ENCODE measurements around the gene PRPF39. TPM values are rescaled to one million over a fixed set of nuclear protein-coding genes. Genes with fewer than 3 reads are reported as not detected.

Gene PRPF39
- total and polyA plus RNA-seq, 2 of the 13 experiments (the other 11 are each of a cell fraction or from before 2014, with no cell fraction given): 44.2 to 65.0 TPM

GRCh38 chr14:45134051-45134958 lies 50.4 kb downstream of the PRPF39 start, which contains the start of gene FKBP3 (continued):
- TF ChIP-seq ZFP91 (CRISPR knock-in tag; IDR thresholded peaks at IDR 0.05; ENCODE audit: borderline replicate concordance): peak; percentile 85; the same call in 1 of the 2 replicates
- TF ChIP-seq ZNF567 (CRISPR knock-in tag; IDR thresholded peaks at IDR 0.05; ENCODE audit: borderline replicate concordance): no peak
- no peak for TF ChIP-seq ZNF83 (CRISPR knock-in tag; IDR thresholded peaks at IDR 0.05; ENCODE audit: borderline replicate concordance)
- TF ChIP-seq FOSL2 (CRISPR knock-in tag; IDR thresholded peaks at IDR 0.05): no peak
- no peak for TF ChIP-seq ZNF577 (CRISPR knock-in tag; IDR thresholded peaks at IDR 0.05; ENCODE audit: borderline replicate concordance, low read depth)
- TF ChIP-seq MIER3 (CRISPR knock-in tag; IDR thresholded peaks at IDR 0.05; ENCODE audit: borderline replicate concordance): 0 out of 2 replicates have a peak, but pooled peaks have one; percentile 23
- TF ChIP-seq ATF5 (CRISPR knock-in tag; IDR thresholded peaks at IDR 0.05; ENCODE audit: low read depth): peak; percentile 65; the same call in 1 of the 2 replicates
- TF ChIP-seq AGO1 (IDR thresholded peaks at IDR 0.05; ENCODE audit: low read depth, low read length, poor library complexity, severe bottlenecking): peak; percentile 40
- TF ChIP-seq BHLHE40 (IDR thresholded peaks at IDR 0.05; ENCODE audit: low read length): peak; percentile 93
- TF ChIP-seq MAFG (CRISPR knock-in tag; IDR thresholded peaks at IDR 0.05): no peak
- TF ChIP-seq ZNF878 (CRISPR knock-in tag; IDR thresholded peaks at IDR 0.05): peak; percentile 27; the same call in 1 of the 2 replicates
- no peak for TF ChIP-seq GMEB2 (CRISPR knock-in tag; IDR thresholded peaks at IDR 0.05; ENCODE audit: low read depth)
- TF ChIP-seq DRAP1 (CRISPR knock-in tag; IDR thresholded peaks at IDR 0.05): peak; percentile 82
- no peak for TF ChIP-seq PLSCR1 (CRISPR knock-in tag; IDR thresholded peaks at IDR 0.05; ENCODE audit: borderline replicate concordance)
- TF ChIP-seq ATF2 (CRISPR knock-in tag; IDR thresholded peaks at IDR 0.05): peak; percentile 43; the same call in 1 of the 2 replicates
- no peak for TF ChIP-seq ZNF772 (CRISPR knock-in tag; IDR thresholded peaks at IDR 0.05)
- TF ChIP-seq SAFB2 (CRISPR knock-in tag; IDR thresholded peaks at IDR 0.05; ENCODE audit: borderline replicate concordance, low read depth): peak; percentile 64; the same call in 1 of the 2 replicates
- TF ChIP-seq ZNF670 (CRISPR knock-in tag; IDR thresholded peaks at IDR 0.05; ENCODE audit: borderline replicate concordance): no peak
- no peak for TF ChIP-seq RFXANK (CRISPR knock-in tag; IDR thresholded peaks at IDR 0.05)
- no peak for TF ChIP-seq ZNF20 (CRISPR knock-in tag; IDR thresholded peaks at IDR 0.05)
- TF ChIP-seq TMF1 (CRISPR knock-in tag; IDR thresholded peaks at IDR 0.05; ENCODE audit: low read depth): 0 out of 2 replicates have a peak, but pooled peaks have one; percentile 77
- peak; percentile 67; the same call in 1 of the 2 replicates for TF ChIP-seq ZNF768 (CRISPR knock-in tag; IDR thresholded peaks at IDR 0.05)

Data from HepG2 (cell line).